Neural crest cell (in vitro differentiated cells): ENCODE results near the gene RBP2. TPM values are rescaled to one million over a fixed set of nuclear protein-coding genes. Genes with fewer than 3 reads are reported as not detected.

Experiments used
- DNase-seq: peaks from one replicate; pipeline ENCODE4 v3.0.0; 2021; ENCODE audit warnings: low read depth, mixed read lengths, low spot score
- H3K27ac Mint-ChIP-seq: one replicate; pipeline ENCODE4 v1.8.0; 2021; ENCODE audit warnings: mild to moderate bottlenecking, mixed read lengths; ENCODE audit not compliant: unreplicated experiment
- H3K27me3 Mint-ChIP-seq: 2 replicates; pipeline ENCODE4 v1.8.0; 2021; ENCODE audit warnings: low read depth, mild to moderate bottlenecking, mixed read lengths
- H3K36me3 Mint-ChIP-seq: 2 replicates; pipeline ENCODE4 v1.8.0; 2021; ENCODE audit warnings: low read depth, mild to moderate bottlenecking, mixed read lengths
- H3K4me1 Mint-ChIP-seq: 2 replicates; pipeline ENCODE4 v1.8.0; 2021; ENCODE audit warnings: mixed read lengths
- H3K4me3 Mint-ChIP-seq: one replicate; pipeline ENCODE4 v1.8.0; 2021; ENCODE audit warnings: mild to moderate bottlenecking, mixed read lengths
- H3K9me3 Mint-ChIP-seq: 2 replicates; pipeline ENCODE4 v1.8.0; 2021; ENCODE audit warnings: mixed read lengths
- CTCF ChIP-seq: fragments of 200-600 bp; sonication (generic); conservative IDR thresholded peaks from 2 replicates; pipeline ENCODE4 v1.5.0; 2021; ENCODE audit warnings: antibody characterized with exemption, mild to moderate bottlenecking
- total RNA-seq: library from RNA; stranded (reverse); gene quantifications from 2 replicates; pipeline ENCODE4 v1.2.1, GENCODE V29; 2021

Gene RBP2
- total RNA-seq, 1 donor from 2014 or later: not detected

GRCh38 chr3:139443186-139443585 lies 33.1 kb downstream of the RBP2 start:
- Mint-ChIP-seq H3K27me3 (no peaks in the 10 kb centered on the region), H3K36me3 (peaks cover 5% of the 10 kb centered on the region), H3K9me3 (no peaks in the 10 kb centered on the region), H3K27ac (no peak overlapping the region), H3K4me1 (peaks cover 14% of the 10 kb centered on the region), H3K4me3 (no peak overlapping the region)
- DNase-seq: no peak
- TF ChIP-seq CTCF: no peak

GRCh38 chr3:139441656-139442055 lies 34.7 kb downstream of the RBP2 start:
- peaks cover 14% of the 10 kb centered on the region for H3K4me1 Mint-ChIP-seq
- peaks cover 5% of the 10 kb centered on the region for H3K36me3 Mint-ChIP-seq
- H3K9me3 Mint-ChIP-seq: no peaks in the 10 kb centered on the region
- no peak overlapping the region for H3K4me3 Mint-ChIP-seq
- H3K27me3 Mint-ChIP-seq: no peaks in the 10 kb centered on the region
- no peak overlapping the region for H3K27ac Mint-ChIP-seq
- no peak for DNase-seq
- TF ChIP-seq CTCF: no peak

- no peak for TF ChIP-seq CTCF
- Mint-ChIP-seq H3K36me3 (peaks cover 10% of the 10 kb centered on the region), H3K9me3 (no peaks in the 10 kb centered on the region), H3K27ac (no peak overlapping the region), H3K4me1 (peaks cover 14% of the 10 kb centered on the region), H3K4me3 (no peak overlapping the region), H3K27me3 (no peaks in the 10 kb centered on the region)
- DNase-seq: no peak
These were observed 35.4 kb downstream of the RBP2 start for GRCh38 chr3:139440639-139441556.

- Mint-ChIP-seq H3K27me3 (no peaks in the 10 kb centered on the region), H3K36me3 (peaks cover 6% of the 10 kb centered on the region), H3K27ac (no peak overlapping the region), H3K9me3 (no peaks in the 10 kb centered on the region), H3K4me1 (peaks cover 14% of the 10 kb centered on the region), H3K4me3 (no peak overlapping the region)
- DNase-seq: no peak
- TF ChIP-seq CTCF: no peak
These were observed 37.0 kb downstream of the RBP2 start for GRCh38 chr3:139439278-139439677.

GRCh38 chr3:139434764-139435307 lies 41.5 kb downstream of the RBP2 start:
- H3K27ac Mint-ChIP-seq: no peak overlapping the region
- no peaks in the 10 kb centered on the region for H3K27me3 Mint-ChIP-seq
- peaks cover 2% of the 10 kb centered on the region for H3K4me1 Mint-ChIP-seq
- no peak for DNase-seq
- TF ChIP-seq CTCF: no peak
- H3K4me3 Mint-ChIP-seq: no peak overlapping the region
- peaks cover 11% of the 10 kb centered on the region for H3K36me3 Mint-ChIP-seq
- H3K9me3 Mint-ChIP-seq: no peaks in the 10 kb centered on the region
